ENCODE results near the gene TMOD1.

- no peak for TF ChIP-seq POLR2AphosphoS5 (IDR thresholded peaks at IDR 0.05; ENCODE audit: low read length)
- no peak for TF ChIP-seq CTCF (IDR thresholded peaks at IDR 0.05 in 2 of 3, conservative IDR thresholded peaks at IDR 0.05 in 1 of 3; ENCODE audit: control insufficient read depth in 2 of 3, extremely low read depth in 1 of 3, insufficient read depth in 1 of 3, low read depth in 3 of 3, low read length in 3 of 3)
- no peak for TF ChIP-seq CBX3 (IDR thresholded peaks at IDR 0.05; ENCODE audit: borderline replicate concordance, low read depth)
- no peak for TF ChIP-seq JUNB (IDR thresholded peaks at IDR 0.05)
- TF ChIP-seq JUND (IDR thresholded peaks at IDR 0.05; ENCODE audit: low read depth, low read length), result no peak
- TF ChIP-seq FOS (IDR thresholded peaks at IDR 0.05; ENCODE audit: borderline replicate concordance, extremely low read depth, insufficient read length), result no peak
- TF ChIP-seq CEBPZ (IDR thresholded peaks at IDR 0.05; ENCODE audit: low read depth, low read length), result no peak
- TF ChIP-seq ZNF207 (IDR thresholded peaks at IDR 0.05; ENCODE audit: borderline replicate concordance), result no peak
- TF ChIP-seq GABPA (IDR thresholded peaks at IDR 0.05; ENCODE audit: low read depth), result no peak
- TF ChIP-seq FOXM1 (IDR thresholded peaks at IDR 0.05; ENCODE audit: low read depth, low read length), result no peak
Observed at GRCh38 chr9:97562542-97562941, 61.1 kb downstream of the TMOD1 start.
